HG02571 (cell line): ENCODE measurements around the gene OR2A2.
"Not testable (repeated sequence)": the region's sequence is repeated elsewhere in the genome, so short reads cannot be mapped to it uniquely, and the experiment has no call there.

Experiments
- ATAC-seq: cut with Tn5 transposase; IDR thresholded peaks from one replicate; pipeline ENCODE4 v1.9.1; 2021; ENCODE audit warnings: mild to moderate bottlenecking, moderate library complexity; ENCODE audit not compliant: unreplicated experiment

The OR2A2 gene

GRCh38 chr7:144109283-144109682 is at the start of gene OR2A2:
TSS of gene OR2A2 (plus strand) at chr7:144109583. CDS start at chr7:144109583, 0 bp downstream.
- ATAC-seq = no peak

GRCh38 chr7:144063710-144064109 is 45.7 kb upstream of the OR2A2 start:
- ATAC-seq = no peak

- ATAC-seq = no peak
Observed at GRCh38 chr7:144069511-144069910, 39.9 kb upstream of the OR2A2 start, which contains the start of gene OR2A25. TSS of gene OR2A25 (plus strand) at chr7:144069811. CDS start at chr7:144074220, 4,409 bp downstream.

GRCh38 chr7:144069953-144070352 is 39.4 kb upstream of the OR2A2 start:
- no peak for ATAC-seq

GRCh38 chr7:144074374-144074773 is 35.0 kb upstream of the OR2A2 start:
- no peak for ATAC-seq

GRCh38 chr7:144085978-144086377 is 23.4 kb upstream of the OR2A2 start, which contains the start of gene OR2A12:
TSS of gene OR2A12 (plus strand) at chr7:144086278. CDS start at chr7:144095108, 8,830 bp downstream.
- ATAC-seq = no peak

- no peak for ATAC-seq
Observed at GRCh38 chr7:144086730-144087129, 22.7 kb upstream of the OR2A2 start.

- no peak for ATAC-seq
Observed at GRCh38 chr7:144087230-144087629, 22.2 kb upstream of the OR2A2 start.

- no peak for ATAC-seq
Observed at GRCh38 chr7:144090667-144091066, 18.7 kb upstream of the OR2A2 start.

- ATAC-seq = no peak
Observed at GRCh38 chr7:144098776-144099175, 10.6 kb upstream of the OR2A2 start.

- ATAC-seq = no peak
Observed at GRCh38 chr7:144100607-144101006, 8.8 kb upstream of the OR2A2 start.

GRCh38 chr7:144102041-144102440 is 7.3 kb upstream of the OR2A2 start:
- no peak for ATAC-seq

GRCh38 chr7:144105211-144105610 is 4.2 kb upstream of the OR2A2 start:
- ATAC-seq = no peak

- ATAC-seq = no peak
Observed at GRCh38 chr7:144110272-144110671, 889 bp downstream of the OR2A2 start.

- no peak for ATAC-seq
Observed at GRCh38 chr7:144113651-144114050, 4.3 kb downstream of the OR2A2 start.

GRCh38 chr7:144118341-144118740 is 9.0 kb downstream of the OR2A2 start:
- no peak for ATAC-seq

GRCh38 chr7:144122876-144123275 is 13.5 kb downstream of the OR2A2 start, which contains the start of gene OR2A14:
TSS of gene OR2A14 (plus strand) at chr7:144123176. CDS start at chr7:144129113, 5,937 bp downstream.
- no peak for ATAC-seq

- ATAC-seq = peak; percentile 100
Observed at GRCh38 chr7:144127714-144128334, 18.4 kb downstream of the OR2A2 start.

- not testable (repeated sequence) for ATAC-seq
Observed at GRCh38 chr7:144129601-144130000, 20.2 kb downstream of the OR2A2 start.

- no peak for ATAC-seq
Observed at GRCh38 chr7:144130730-144131129, 21.3 kb downstream of the OR2A2 start.

GRCh38 chr7:144132262-144132661 is 22.9 kb downstream of the OR2A2 start:
- no peak for ATAC-seq

GRCh38 chr7:144133307-144133706 is 23.9 kb downstream of the OR2A2 start:
- ATAC-seq = no peak

- no peak for ATAC-seq
Observed at GRCh38 chr7:144134116-144134515, 24.7 kb downstream of the OR2A2 start.
